ENCODE data around the gene LSG1.
A peak's percentile ranks its signal among the peaks of the same experiment; 100 is the strongest.

LSG1 gene
- total RNA-seq, result 87.3 to 160 (median 113) reads per million in 4 experiments

- peak; percentile 85 for DNase-seq
These were observed at the start of gene LSG1 for GRCh38 chr3:194671900-194672808. LSG1 (minus strand) TSS chr3:194672191; CDS start chr3:194672162, 29 bp downstream.

GRCh38 chr3:194720048-194720447, 48.1 kb upstream of the LSG1 start:
- DNase-seq, result no peak

- no peak for DNase-seq
These were observed 46.1 kb upstream of the LSG1 start for GRCh38 chr3:194718079-194718478.

- no peak for DNase-seq
These were observed 43.2 kb upstream of the LSG1 start for GRCh38 chr3:194715022-194715800.

- DNase-seq, result no peak
These were observed 42.6 kb upstream of the LSG1 start for GRCh38 chr3:194714564-194714963.

GRCh38 chr3:194714137-194714455, 42.1 kb upstream of the LSG1 start:
- DNase-seq, result no peak

GRCh38 chr3:194713299-194714136, 41.5 kb upstream of the LSG1 start:
- no peak for DNase-seq

- no peak for DNase-seq
These were observed 39.9 kb upstream of the LSG1 start for GRCh38 chr3:194711913-194712312.

GRCh38 chr3:194711286-194711685, 39.3 kb upstream of the LSG1 start:
- DNase-seq, result no peak

GRCh38 chr3:194707147-194707540, 35.2 kb upstream of the LSG1 start:
- DNase-seq, result no peak

GRCh38 chr3:194705761-194706160, 33.8 kb upstream of the LSG1 start:
- DNase-seq, result no peak

- no peak for DNase-seq
These were observed 33.2 kb upstream of the LSG1 start for GRCh38 chr3:194705227-194705626.

GRCh38 chr3:194702545-194702944, 30.6 kb upstream of the LSG1 start:
- no peak for DNase-seq

- DNase-seq, result no peak
These were observed 24.7 kb upstream of the LSG1 start for GRCh38 chr3:194696702-194697101.

GRCh38 chr3:194691481-194692283, 19.7 kb upstream of the LSG1 start:
- no peak for DNase-seq

- no peak for DNase-seq
These were observed 18.7 kb upstream of the LSG1 start for GRCh38 chr3:194690501-194691372.

- no peak for DNase-seq
These were observed 17.5 kb upstream of the LSG1 start for GRCh38 chr3:194689493-194689944.

- no peak for DNase-seq
These were observed 17.0 kb upstream of the LSG1 start for GRCh38 chr3:194688946-194689345.

GRCh38 chr3:194688200-194688740, 16.3 kb upstream of the LSG1 start:
- no peak for DNase-seq

GRCh38 chr3:194687638-194688199, 15.7 kb upstream of the LSG1 start:
- peak; percentile 30 for DNase-seq

All from effector CD8-positive, alpha-beta T cell (primary cell).